ENCODE measurements around the gene ANO6.

DNA sequence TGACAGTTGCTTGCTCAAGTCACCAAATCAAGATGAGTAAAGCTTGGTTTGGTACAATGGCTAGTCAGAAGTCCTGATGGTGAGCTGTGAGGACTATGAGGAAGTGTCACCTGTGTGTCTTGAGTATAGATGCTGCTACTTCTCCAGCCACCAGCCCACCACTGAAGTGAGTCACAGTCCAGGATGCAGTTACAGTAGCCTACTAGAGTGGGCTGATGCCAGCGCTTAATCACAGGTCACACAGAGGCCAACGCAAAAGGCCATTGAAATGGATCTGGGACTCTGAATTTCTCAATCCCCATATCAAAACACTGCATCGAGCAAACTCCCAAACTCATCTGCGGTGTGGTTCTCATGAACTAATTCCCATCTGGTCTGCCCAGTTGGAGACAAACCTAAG lies 223.1 kb downstream of the ANO6 start:
- TF ChIP-seq, protein P1, sequence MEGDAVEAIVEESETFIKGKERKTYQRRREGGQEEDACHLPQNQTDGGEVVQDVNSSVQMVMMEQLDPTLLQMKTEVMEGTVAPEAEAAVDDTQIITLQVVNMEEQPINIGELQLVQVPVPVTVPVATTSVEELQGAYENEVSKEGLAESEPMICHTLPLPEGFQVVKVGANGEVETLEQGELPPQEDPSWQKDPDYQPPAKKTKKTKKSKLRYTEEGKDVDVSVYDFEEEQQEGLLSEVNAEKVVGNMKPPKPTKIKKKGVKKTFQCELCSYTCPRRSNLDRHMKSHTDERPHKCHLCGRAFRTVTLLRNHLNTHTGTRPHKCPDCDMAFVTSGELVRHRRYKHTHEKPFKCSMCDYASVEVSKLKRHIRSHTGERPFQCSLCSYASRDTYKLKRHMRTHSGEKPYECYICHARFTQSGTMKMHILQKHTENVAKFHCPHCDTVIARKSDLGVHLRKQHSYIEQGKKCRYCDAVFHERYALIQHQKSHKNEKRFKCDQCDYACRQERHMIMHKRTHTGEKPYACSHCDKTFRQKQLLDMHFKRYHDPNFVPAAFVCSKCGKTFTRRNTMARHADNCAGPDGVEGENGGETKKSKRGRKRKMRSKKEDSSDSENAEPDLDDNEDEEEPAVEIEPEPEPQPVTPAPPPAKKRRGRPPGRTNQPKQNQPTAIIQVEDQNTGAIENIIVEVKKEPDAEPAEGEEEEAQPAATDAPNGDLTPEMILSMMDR (conservative IDR thresholded peaks at IDR 0.05; ENCODE audit: low read depth, low read length) = no peak
- TF ChIP-seq EZH2 (IDR thresholded peaks at IDR 0.05; ENCODE audit: low read length, unreplicated experiment) = no peak

Measured in PC-3 (cell line).